Peyer's patch (tissue), 4 donors: ENCODE data around the gene TTC1.

ENCODE experiments used
- POLR2A ChIP-seq, 2 donors: fragments of 450-650 bp; IDR thresholded peaks; one replicate each; pipeline ENCODE4 v1.5.1; 2017; ENCODE audit warnings: antibody characterized with exemption in 2 of 2, mild to moderate bottlenecking in 2 of 2, moderate library complexity in 2 of 2
- TF ChIP-seq, protein P1 (sequence below), 6 experiments: fragments of 450-650 bp in 4 of 6; fragments of 200-600 bp in 2 of 6; sonication (generic) in 1 of 6; IDR thresholded peaks; one replicate each; pipeline ENCODE4 v1.5.1; 2017 to 2019; ENCODE audit warnings: antibody characterized with exemption in 6 of 6, mild to moderate bottlenecking in 3 of 6, moderate library complexity in 1 of 6

DNA sequence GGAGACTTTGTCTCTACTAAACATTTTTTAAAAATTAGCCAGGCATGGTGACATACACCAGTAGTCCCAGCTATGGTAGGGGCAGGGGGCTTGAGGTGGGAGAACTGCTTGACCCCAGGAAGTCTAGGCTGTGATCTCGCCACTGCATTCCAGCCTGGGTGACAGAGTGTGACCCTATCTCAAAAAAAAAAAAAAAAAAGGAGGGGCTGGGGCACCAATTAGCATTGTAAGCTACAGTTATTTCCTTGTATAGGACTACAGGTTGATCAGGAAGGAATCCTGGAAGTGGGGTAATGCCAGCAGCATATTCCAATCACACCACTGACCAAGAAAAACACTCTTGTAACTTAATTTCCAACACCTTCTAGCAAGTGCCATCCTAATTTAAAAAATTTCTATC lies 78.3 kb downstream of the TTC1 start:
- TF ChIP-seq, protein P1, sequence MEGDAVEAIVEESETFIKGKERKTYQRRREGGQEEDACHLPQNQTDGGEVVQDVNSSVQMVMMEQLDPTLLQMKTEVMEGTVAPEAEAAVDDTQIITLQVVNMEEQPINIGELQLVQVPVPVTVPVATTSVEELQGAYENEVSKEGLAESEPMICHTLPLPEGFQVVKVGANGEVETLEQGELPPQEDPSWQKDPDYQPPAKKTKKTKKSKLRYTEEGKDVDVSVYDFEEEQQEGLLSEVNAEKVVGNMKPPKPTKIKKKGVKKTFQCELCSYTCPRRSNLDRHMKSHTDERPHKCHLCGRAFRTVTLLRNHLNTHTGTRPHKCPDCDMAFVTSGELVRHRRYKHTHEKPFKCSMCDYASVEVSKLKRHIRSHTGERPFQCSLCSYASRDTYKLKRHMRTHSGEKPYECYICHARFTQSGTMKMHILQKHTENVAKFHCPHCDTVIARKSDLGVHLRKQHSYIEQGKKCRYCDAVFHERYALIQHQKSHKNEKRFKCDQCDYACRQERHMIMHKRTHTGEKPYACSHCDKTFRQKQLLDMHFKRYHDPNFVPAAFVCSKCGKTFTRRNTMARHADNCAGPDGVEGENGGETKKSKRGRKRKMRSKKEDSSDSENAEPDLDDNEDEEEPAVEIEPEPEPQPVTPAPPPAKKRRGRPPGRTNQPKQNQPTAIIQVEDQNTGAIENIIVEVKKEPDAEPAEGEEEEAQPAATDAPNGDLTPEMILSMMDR (IDR thresholded peaks at IDR 0.05): no peak
- TF ChIP-seq POLR2A (IDR thresholded peaks at IDR 0.05): no peak
